T47D (cell line): ENCODE data around the gene KCNJ12.
"Not testable (repeated sequence)": the region's sequence is repeated elsewhere in the genome, so short reads cannot be mapped to it uniquely, and the experiment has no call there.

Source experiments
- DNase-seq, 2 experiments: peaks; one replicate each; pipeline versions ENCODE4 v3.0.0 to v3.0.0-alpha.2; 2011 to 2012; ENCODE audit warnings: low read depth in 1 of 2, low spot score in 1 of 2
- JUND ChIP-seq: IDR thresholded peaks from 2 replicates; pipeline ENCODE4 v1.6.1; 2012; ENCODE audit warnings: low read depth
- in situ Hi-C: cut with HindIII; loops from 2 replicates; pipeline ENCODE4 v1.10.0; 2016; ENCODE audit warnings: low sequenced_read_pairs, low pct_unique_long_range_greater_than_20kb

Gene KCNJ12

GRCh38 chr17:21345236-21345635, 30.9 kb upstream of the KCNJ12 start:
- DNase-seq = no peak
- in situ Hi-C loops = no loop called here

GRCh38 chr17:21346107-21346506, 30.1 kb upstream of the KCNJ12 start:
- DNase-seq, in situ Hi-C loops: not testable (repeated sequence)

More at GRCh38 chr17:21345236-21345635, 30.9 kb upstream of the KCNJ12 start:
- no peak for TF ChIP-seq JUND

GRCh38 chr17:21346651-21347250, 29.4 kb upstream of the KCNJ12 start:
- DNase-seq, in situ Hi-C loops: not testable (repeated sequence)

GRCh38 chr17:21347660-21348059, 28.5 kb upstream of the KCNJ12 start:
- in situ Hi-C loops, DNase-seq: not testable (repeated sequence)

- not testable (repeated sequence) for DNase-seq
Measured at GRCh38 chr17:21348081-21348925, 27.9 kb upstream of the KCNJ12 start.

GRCh38 chr17:21348926-21349261, 27.3 kb upstream of the KCNJ12 start:
- DNase-seq, in situ Hi-C loops: not testable (repeated sequence)

More at GRCh38 chr17:21348081-21348925, 27.9 kb upstream of the KCNJ12 start:
- in situ Hi-C loops = not testable (repeated sequence)

GRCh38 chr17:21349358-21350050, 26.7 kb upstream of the KCNJ12 start:
- in situ Hi-C loops, DNase-seq: not testable (repeated sequence)

GRCh38 chr17:21350495-21350894, 25.7 kb upstream of the KCNJ12 start:
- DNase-seq, in situ Hi-C loops: not testable (repeated sequence)

- no peak for DNase-seq
- TF ChIP-seq JUND = no peak
- in situ Hi-C loops = no loop called here
Measured at GRCh38 chr17:21351366-21352065, 24.6 kb upstream of the KCNJ12 start.

- in situ Hi-C loops = no loop called here
- no peak for TF ChIP-seq JUND
- no peak for DNase-seq
Measured at GRCh38 chr17:21352221-21352980, 23.8 kb upstream of the KCNJ12 start.

GRCh38 chr17:21352981-21353265, 23.2 kb upstream of the KCNJ12 start:
- in situ Hi-C loops = no loop called here
- no peak for DNase-seq
- no peak for TF ChIP-seq JUND

GRCh38 chr17:21353326-21354010, 22.7 kb upstream of the KCNJ12 start:
- no peak for DNase-seq
- TF ChIP-seq JUND = no peak
- in situ Hi-C loops = no loop called here
